Thoracic aorta (tissue), 2 donors: Measurements from ENCODE around the gene EIF1AX. TPM values are rescaled to one million over a fixed set of nuclear protein-coding genes. Genes with fewer than 3 reads are reported as not detected.

ENCODE experiments used
- ATAC-seq: fragments of 150-250 bp; one replicate; pipeline ENCODE4 v1.8.0; 2017; ENCODE audit warnings: low read depth; ENCODE audit not compliant: insufficient number of reproducible peaks, low FRiP score
- DNase-seq: peaks from one replicate; pipeline ENCODE4 v3.0.0-alpha.2; 2020; ENCODE audit warnings: low spot score
- H3K27ac ChIP-seq, 2 donors: fragments of 200-600 bp; sonication (generic); 1 replicate in 1 of 2; 2 replicates in 1 of 2; pipeline ENCODE4 v1.5.1; 2016; ENCODE audit warnings: mild to moderate bottlenecking in 2 of 2, moderate library complexity in 2 of 2
- H3K27me3 ChIP-seq: fragments of 200-600 bp; sonication (generic); replicated peaks from 2 replicates; pipeline ENCODE4 v1.6.0; 2016; ENCODE audit warnings: mild to moderate bottlenecking; ENCODE audit not compliant: insufficient read depth
- H3K36me3 ChIP-seq: fragments of 200-600 bp; sonication (generic); one replicate; pipeline ENCODE4 v1.5.1; 2016
- H3K4me1 ChIP-seq, 2 donors: fragments of 200-600 bp; sonication (generic); 1 replicate in 1 of 2; 2 replicates in 1 of 2; pipeline versions ENCODE4 v1.5.1 to v1.6.0; 2016; ENCODE audit warnings: low read depth in 2 of 2, mild to moderate bottlenecking in 1 of 2; ENCODE audit not compliant: control insufficient read depth in 1 of 2
- H3K4me3 ChIP-seq: fragments of 200-600 bp; sonication (generic); 2 replicates; pipeline ENCODE4 v1.5.1; 2016; ENCODE audit warnings: mild to moderate bottlenecking
- H3K9me3 ChIP-seq: fragments of 200-600 bp; sonication (generic); 2 replicates; pipeline ENCODE4 v1.5.1; 2016
- total RNA-seq, 2 donors: library from RNA; depleted of rRNA; stranded (reverse); fragments of >200 nt; gene quantifications; one replicate each; pipeline versions ENCODE4 v1.1.0 to v1.2.3, GENCODE V29; 2016
- TF ChIP-seq, protein P1 (sequence below): fragments of 200-600 bp; sonication (generic); IDR thresholded peaks from one replicate; pipeline ENCODE4 v1.5.1; 2019; ENCODE audit warnings: antibody characterized with exemption

The EIF1AX gene, protein sequence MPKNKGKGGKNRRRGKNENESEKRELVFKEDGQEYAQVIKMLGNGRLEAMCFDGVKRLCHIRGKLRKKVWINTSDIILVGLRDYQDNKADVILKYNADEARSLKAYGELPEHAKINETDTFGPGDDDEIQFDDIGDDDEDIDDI
- 10 to 100 TPM; 18.8 to 45.4 TPM for total RNA-seq

DNA sequence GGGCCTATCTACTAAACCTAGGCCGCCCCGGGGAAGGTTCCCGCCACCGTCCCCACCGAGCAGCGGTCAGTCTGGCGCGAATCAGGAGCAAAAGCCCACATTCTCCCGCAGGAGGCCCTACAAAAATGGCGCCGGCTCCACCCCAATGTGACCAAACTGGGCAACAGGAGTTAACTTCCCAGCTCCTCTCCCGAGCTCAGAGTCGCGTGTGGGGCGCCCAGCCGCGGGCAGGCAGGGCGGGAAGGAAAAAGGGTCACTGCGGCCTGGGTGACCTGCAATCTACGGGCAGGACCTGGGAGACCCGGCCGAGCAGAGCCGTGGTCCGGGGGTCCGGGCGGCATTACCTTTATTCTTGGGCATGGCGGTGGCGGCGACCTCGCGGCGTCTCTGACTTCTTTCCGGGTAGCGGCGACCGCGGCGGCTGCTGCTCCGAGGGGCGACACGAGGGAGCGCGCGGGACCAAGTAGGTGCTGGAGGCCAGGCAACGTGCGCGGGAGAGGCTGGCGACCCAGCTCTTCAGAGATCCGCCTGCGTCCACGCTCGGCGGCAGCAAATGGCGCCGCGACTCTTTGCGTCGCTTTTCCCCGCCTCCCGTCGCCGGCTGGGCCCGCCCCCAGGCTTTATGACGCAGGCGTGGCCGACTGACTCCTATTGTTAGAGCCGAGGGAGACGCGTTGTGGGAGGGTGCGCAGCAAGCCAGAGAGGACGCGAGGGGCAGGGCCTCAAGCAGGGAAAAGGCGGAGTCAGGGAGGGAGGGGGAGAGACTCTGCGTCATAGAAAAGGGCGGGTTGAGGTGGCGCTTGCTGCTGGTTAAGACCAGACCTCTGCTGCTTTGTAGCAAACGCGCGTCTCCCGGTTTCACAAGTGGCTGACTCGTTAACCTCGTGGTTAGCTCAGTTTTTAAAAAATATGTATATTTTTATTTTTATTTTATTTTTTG lies at the start of gene EIF1AX:
Gene EIF1AX, minus strand, starts transcription at position 558 of the 940 bp plus-strand sequence. Its CDS starts 198 bp downstream, at position 360.
- Histone ChIP-seq H3K27ac (peak within 1 kb of the TSS; percentile 78 to 82), H3K27me3 (no peaks in the 10 kb centered on the region), H3K36me3 (peaks cover 2% of the 10 kb centered on the region), H3K4me3 (peak within 1 kb of the TSS; percentile 82), H3K9me3 (no peaks in the 10 kb centered on the region), H3K4me1 (peaks cover 0 to 18% of the 10 kb centered on the region in 2 donors)
- TF ChIP-seq, protein P1, sequence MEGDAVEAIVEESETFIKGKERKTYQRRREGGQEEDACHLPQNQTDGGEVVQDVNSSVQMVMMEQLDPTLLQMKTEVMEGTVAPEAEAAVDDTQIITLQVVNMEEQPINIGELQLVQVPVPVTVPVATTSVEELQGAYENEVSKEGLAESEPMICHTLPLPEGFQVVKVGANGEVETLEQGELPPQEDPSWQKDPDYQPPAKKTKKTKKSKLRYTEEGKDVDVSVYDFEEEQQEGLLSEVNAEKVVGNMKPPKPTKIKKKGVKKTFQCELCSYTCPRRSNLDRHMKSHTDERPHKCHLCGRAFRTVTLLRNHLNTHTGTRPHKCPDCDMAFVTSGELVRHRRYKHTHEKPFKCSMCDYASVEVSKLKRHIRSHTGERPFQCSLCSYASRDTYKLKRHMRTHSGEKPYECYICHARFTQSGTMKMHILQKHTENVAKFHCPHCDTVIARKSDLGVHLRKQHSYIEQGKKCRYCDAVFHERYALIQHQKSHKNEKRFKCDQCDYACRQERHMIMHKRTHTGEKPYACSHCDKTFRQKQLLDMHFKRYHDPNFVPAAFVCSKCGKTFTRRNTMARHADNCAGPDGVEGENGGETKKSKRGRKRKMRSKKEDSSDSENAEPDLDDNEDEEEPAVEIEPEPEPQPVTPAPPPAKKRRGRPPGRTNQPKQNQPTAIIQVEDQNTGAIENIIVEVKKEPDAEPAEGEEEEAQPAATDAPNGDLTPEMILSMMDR: no peak
- DNase-seq (peak; percentile 79), ATAC-seq (peak; percentile 98)

DNA sequence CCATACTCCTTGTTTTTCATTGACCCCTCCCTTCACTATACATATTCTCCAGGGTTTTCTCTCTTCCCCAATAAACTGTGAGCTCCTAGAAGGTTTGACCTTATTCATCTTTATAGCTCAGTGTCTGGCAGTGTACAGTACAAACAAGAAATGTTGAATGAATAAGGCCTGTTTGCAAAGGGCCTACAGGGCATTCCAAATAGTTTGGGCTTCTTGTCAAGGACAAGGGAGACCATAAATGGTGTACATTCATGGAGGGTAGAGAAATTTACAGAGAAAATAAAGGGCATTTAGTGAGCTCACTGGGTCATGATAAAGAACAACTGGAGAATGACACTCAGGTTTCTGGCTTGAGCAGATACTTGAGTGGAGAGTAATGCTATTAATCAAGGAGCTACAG lies 47.5 kb upstream of the EIF1AX start:
- Histone ChIP-seq H3K9me3 (no peaks in the 10 kb centered on the region), H3K4me3 (no peak overlapping the region), H3K27me3 (no peaks in the 10 kb centered on the region), H3K4me1 (no peaks in the 10 kb centered on the region), H3K27ac (no peak overlapping the region), H3K36me3 (no peaks in the 10 kb centered on the region)
- no peak for DNase-seq
- no peak for ATAC-seq
- TF ChIP-seq, protein P1: no peak

DNA sequence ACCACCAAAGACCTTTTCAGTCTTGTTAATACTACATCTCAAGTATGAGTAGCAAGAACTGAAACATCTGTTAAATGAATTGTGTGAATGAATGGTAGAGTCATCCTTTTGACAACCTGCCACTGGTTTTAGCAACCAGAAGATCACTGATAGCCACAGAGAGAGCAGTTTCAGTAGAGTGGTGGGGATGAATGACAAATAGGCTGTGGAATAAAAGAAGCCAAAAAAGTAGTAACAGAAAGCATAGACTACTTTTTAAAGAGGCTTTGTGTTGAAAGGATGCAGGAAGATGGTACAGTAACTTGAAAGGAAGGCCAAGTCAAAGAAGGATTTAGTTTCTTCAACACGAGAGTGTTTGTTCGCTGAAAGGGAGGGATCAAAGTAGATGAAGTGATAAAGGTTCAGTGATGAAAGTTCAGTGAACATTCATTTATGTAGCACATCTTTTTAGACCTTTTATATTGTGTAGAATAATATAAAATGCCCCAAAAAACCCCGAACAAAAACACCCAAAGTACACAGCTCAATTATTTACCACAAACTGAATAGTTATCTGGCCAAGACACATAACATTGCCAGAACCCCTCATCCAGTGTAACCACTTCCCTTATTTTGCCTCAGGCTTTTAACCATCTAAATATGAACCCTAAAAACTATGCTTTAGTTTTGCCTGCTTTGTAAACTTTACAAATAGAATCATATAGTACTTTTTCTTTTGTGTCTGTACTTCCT lies 40.1 kb upstream of the EIF1AX start:
- Histone ChIP-seq H3K27ac (no peak overlapping the region), H3K4me1 (no peaks in the 10 kb centered on the region), H3K36me3 (no peaks in the 10 kb centered on the region), H3K27me3 (no peaks in the 10 kb centered on the region), H3K9me3 (no peaks in the 10 kb centered on the region), H3K4me3 (no peak overlapping the region)
- TF ChIP-seq, protein P1: no peak
- DNase-seq: no peak
- no peak for ATAC-seq

DNA sequence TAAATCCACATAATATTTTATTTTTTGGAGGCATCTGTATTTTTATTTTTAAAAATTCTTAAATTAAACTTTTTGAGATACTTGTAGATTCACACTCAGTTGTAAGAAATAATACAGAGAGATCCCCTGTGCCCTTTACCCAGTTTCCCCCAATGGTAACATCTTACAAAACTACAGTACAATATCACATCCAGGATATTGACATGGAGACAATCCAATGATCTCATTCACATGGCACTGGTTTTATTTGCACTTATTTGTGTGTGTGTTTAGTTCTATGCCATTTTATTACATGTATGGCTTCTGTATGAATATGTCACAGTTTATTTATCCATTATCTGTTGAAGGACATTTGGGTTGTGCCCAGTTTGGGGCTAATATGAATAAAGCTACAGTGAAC lies 35.5 kb upstream of the EIF1AX start:
- Histone ChIP-seq H3K27ac (no peak overlapping the region), H3K4me1 (no peaks in the 10 kb centered on the region), H3K36me3 (peaks cover 7% of the 10 kb centered on the region), H3K9me3 (no peaks in the 10 kb centered on the region), H3K27me3 (no peaks in the 10 kb centered on the region), H3K4me3 (no peak overlapping the region)
- ATAC-seq (no peak), DNase-seq (no peak)
- TF ChIP-seq, protein P1: no peak

DNA sequence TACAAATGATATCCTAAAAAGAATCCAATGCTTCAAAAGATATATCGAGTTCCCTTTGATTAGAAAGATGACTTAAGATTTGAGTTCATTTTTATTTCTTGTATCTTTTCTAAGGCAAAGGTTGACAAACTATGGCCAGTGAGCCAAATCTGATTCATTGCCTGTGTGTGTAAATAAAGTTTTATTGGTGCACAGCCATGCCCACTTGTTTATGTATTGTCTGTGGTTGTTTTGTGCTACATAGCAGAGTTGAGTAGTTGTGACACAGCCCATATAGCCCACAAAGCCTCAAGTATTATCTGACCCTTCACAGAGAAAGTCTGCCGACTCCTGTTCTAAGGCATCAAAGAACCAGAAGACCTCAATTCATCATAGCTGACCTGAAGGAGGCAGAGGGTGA lies 32.2 kb upstream of the EIF1AX start:
- no peaks in the 10 kb centered on the region for H3K4me1 ChIP-seq
- DNase-seq: no peak
- TF ChIP-seq, protein P1: no peak
- no peaks in the 10 kb centered on the region for H3K27me3 ChIP-seq
- H3K27ac ChIP-seq: no peak overlapping the region
- no peaks in the 10 kb centered on the region for H3K9me3 ChIP-seq
- peaks cover 9% of the 10 kb centered on the region for H3K36me3 ChIP-seq
- no peak overlapping the region for H3K4me3 ChIP-seq
- no peak for ATAC-seq
